Measurements from ENCODE around the gene R3HDM2.
A peak's percentile ranks its signal among the peaks of the same experiment; 100 is the strongest.

R3HDM2 gene

DNA sequence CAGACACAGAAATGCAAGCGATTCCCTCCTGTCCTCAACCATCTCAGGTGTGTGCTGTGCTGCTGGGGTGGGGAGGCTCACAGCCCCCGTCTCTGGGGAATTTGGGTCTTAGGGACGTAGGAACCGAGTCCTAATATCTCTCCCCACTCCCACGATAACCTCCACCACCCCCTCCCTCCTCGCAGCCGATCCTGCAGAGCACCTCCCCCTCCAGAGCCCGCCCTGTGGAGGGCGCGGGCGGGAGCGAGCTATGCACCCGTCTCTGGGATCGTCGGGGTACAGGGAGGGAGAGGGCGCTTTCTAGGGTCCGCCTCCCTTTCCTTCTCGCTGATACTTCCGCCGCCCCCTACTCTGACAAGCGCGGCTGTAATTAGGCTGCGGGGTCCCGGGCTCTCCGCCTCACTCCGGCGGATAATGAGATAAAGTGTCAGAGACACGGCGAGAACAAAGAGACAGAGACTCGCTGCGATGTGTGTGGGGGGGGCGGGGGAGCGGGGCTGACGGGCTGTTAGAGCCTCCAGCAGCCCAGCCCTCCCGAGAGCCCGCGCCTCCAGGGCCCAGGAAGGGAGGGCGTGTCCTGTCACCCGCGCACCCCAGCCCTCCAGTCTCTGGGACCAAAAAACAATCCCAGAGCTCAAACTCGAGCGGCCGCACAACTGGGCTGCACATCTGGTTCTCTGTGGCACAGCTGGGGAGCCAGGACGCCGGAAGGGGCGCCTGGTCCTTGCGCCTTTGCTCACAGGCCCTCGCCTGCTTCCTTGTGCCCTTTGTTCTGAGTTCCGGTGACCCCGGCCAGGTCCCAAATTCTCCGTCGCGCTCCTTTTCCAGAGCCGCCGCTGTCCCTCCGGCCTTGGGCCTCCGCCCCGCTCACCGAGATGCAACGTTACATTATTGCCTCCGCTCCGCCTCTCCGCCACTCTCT, 192.7 kb downstream of the R3HDM2 start:
- DNase-seq, result peak; percentile 59

DNA sequence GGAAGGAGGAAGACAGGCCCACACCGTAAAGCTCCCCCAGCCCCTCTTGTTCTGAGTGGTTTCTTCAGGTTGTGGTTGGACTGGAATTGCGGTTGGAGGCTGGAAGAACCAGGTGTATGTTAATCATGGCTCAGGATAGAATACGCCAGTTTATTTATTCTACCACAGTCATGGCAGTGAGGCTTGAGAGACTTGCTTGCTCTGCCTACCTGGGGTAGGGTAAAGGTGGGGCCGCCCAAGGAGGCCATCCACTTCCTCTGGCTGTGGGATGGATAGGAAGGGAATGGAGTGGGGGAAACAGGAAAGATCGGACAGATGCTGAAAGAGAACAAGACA, 193.3 kb downstream of the R3HDM2 start:
- no peak for DNase-seq

DNA sequence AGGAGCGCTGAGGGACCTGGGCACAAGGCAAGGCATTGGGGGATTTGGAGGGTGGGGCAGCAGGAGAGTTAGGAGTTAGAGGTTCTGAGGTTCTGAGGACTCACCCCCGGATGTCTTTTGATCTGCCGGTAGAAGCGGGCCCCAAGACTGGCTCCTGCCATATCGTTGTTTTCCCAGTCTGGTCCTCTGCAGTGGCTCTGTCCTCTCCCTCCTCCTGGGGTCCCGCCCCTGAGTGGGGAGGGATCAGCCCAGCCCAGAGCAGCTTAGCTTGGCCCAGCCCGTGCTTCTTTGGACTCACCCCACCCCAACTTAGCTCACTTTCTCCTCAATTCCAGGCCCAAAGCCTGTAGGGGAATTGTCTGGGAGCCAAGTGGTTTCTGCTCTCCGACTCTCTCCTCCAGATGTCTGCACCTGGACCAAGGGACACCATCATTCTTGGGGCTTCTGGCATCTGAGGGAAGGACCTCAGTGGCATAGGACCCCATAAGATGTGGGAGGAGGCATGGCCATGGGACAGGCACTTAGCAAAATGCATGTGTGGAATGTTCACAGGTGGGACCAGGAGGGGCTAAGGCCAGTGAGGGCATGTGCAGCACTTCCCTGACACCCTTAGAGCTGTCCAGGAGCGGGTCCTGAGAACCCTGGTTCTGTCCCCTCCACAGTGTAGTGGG, 193.8 kb downstream of the R3HDM2 start:
- DNase-seq, result no peak

DNA sequence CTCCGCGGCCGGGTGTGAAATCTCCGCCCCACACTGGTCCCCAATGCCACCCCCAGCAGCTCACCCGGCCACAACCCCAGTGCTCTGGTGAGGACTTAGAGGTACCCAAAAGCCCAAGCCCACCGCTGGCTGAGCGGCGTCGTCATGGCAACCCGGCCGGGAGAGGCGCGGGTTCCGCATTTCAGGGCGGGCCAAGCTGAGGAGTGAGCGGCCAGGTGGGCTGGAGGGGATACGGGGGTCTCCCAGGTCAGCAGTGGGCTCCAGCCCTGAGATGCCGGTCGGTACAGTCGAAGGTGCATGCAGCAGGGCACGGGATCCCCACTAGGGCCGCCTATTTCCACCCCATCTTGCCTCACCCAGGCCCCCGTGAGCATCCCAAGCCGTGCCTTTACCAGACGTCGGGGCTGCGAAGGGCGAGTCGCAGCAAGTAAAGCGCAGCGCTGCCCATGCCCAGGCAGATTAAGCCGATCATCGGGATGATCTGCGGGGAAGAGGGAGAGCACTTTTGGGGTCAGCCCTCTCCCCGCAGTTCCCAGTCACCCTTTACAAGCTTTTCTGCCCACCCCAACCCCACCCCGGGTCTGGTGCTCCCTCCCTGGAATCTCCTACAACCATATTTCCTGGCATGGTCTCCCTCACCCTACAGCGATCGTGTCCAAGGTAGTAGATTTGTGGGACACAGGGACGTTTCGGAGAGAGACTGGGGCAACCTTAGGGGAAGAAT, 194.5 kb downstream of the R3HDM2 start:
- no peak for DNase-seq

DNA sequence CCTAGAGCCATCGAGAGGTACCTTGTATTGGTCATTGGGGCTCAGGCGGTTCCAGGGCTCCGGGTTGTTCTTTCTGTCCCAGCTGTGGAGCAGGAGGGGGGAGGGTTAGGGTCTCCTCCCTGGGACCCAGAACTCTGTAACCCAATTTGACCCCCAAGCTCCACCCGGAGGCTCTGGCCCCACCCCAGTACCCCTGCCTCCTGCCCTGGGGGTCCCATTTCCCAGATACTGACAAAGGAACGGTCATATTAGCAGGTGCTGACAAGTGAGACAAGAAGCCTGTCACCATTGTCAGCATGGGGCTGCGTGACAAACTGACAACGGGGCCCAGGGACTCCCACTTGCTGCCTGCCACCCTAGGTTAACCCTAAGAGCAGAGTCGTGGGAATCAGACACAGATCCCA, 195.1 kb downstream of the R3HDM2 start:
- DNase-seq, result no peak

DNA sequence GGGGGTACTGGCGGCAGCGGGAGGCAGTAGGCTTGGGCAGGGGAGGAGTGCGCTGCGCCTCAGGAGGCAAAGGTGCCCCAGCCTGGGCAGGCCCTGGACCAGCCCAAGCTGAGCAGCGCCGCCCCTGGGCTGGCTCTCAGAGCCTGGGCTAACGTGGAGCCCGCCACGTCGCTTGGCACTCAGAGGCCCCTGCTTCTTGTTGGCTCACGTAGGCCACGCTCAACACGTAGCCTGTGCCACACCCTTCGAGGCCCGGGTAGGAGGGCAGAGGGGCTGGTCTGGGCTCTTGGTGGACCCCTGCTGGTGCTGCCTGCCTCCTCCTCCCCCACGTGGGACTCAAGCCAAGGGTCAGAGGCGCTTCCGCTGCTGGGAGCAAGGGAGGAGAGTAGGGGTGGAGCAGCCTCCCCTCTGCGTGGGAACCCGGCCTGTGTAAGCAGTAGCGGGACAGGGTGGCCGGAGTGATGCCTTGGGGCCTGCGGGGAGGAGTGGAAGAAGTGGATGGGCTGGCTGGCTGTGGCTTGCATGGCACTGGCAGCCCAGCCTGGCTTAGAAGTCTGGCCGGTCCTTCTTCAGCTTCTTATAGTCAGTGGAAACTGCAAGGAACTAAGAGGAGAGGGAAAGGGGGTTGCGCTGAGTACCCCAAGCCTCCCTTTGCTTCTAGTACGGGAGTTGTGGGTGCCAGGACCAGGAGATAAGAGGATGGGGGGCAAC, 195.7 kb downstream of the R3HDM2 start:
- DNase-seq, result no peak

DNA sequence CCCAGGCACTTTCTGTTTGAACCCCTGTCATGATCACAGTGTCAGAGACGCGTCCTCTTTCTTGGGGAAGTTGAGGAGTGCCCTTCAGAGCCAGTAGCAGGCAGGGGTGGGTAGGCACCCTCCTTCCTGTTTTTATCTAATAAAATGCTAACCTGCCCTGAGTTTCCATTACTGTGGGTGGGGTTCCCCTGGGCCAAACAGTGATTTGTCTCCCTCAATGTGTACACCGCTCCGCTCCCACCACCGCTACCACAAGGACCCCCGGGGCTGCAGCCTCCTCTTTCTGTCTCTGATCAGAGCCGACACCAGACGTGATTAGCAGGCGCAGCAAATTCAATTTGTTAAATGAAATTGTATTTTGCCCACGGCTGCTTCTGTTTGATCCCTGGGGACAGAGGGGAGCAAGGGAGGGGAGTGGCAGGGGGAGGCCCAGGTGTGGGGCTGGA, 196.2 kb downstream of the R3HDM2 start:
- no peak for DNase-seq

DNA sequence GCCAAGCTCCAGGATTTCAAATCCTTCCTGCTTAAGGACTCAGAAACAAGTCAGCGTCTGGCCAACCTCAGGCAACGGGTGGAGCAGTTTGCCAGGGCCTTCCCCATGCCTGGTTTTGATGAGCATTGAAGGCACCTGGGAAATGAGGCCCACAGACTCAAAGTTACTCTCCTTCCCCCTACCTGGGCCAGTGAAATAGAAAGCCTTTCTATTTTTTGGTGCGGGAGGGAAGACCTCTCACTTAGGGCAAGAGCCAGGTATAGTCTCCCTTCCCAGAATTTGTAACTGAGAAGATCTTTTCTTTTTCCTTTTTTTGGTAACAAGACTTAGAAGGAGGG, 196.6 kb downstream of the R3HDM2 start:
- DNase-seq, result no peak

DNA sequence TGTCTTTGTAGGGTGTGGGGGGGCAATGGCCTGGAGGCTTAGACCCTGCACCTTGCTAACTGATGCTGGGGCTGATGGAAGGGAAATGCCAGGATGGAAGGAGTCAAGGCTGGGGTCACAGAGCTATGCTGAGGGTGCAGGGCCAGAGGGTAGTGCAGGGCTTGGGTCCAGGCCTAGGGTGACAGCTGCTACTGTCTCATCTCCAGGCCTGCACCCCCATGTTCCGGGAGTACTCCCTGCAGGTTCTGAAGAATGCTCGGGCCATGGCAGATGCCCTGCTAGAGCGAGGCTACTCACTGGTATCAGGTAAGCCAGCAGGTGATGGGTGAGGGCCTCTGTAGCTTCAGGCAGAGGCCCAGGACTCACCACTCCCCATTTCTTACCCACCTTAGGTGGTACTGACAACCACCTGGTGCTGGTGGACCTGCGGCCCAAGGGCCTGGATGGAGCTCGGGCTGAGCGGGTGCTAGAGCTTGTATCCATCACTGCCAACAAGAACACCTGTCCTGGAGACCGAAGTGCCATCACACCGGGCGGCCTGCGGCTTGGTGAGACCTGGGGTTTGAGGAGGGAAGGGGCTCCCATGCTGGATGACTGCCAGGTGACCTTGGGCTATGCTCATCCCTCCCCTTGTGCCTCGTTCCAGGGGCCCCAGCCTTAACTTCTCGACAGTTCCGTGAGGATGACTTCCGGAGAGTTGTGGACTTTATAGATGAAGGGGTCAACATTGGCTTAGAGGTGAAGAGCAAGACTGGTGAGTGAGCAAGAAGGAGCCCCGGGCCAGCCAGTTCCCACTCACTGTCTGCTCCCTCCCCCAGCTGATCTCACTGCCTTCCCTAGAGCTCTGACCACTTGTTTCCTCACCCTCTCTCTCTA, 197.2 kb downstream of the R3HDM2 start:
- DNase-seq, result no peak

DNA sequence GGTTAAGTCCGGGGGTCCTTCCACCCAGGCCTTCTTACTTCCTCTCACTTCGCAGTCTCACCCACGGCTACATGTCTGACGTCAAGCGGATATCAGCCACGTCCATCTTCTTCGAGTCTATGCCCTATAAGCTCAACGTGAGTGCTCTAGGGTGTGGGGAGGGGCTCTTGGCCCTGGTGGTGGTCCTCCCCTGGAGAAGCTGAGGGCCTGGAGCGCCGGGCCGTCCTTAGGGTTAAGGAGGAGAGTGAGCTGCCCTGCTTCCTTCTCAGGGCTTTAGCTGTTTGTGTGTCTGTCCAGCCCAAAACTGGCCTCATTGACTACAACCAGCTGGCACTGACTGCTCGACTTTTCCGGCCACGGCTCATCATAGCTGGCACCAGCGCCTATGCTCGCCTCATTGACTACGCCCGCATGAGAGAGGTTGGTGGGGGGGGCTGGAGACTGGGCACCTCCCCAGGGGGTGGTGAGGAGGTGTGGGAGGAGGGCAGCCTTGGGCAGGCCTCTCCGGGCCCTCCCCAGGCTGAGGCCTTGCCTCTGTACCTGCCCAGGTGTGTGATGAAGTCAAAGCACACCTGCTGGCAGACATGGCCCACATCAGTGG, 198.6 kb downstream of the R3HDM2 start:
- DNase-seq, result no peak

DNA sequence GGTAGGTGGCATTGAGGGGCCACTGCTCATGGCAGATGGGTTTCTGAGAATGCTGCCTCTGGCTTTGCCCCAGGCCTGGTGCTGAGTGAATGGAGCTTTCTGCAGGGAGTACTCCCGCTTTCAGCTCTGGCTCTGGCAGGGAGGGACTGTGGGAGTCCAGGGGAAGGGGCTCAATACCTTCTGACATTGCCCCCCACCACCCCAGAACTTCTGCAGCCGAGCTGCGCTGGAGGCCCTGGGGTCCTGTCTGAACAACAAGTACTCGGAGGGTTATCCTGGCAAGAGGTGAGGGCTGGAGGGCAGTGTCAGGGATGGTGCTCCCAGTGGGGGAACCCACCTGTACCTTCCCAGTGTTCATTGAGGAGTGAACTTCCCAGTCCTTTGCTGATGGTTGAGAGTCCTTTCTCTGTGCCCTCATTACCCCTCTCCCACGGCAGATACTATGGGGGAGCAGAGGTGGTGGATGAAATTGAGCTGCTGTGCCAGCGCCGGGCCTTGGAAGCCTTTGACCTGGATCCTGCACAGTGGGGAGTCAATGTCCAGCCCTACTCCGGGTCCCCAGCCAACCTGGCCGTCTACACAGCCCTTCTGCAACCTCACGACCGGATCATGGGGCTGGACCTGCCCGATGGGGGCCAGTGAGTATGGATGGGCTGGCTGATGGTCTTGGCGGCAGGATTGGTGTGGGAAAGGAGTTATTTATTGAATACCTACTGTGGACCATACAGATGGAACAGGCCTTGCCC, 199.4 kb downstream of the R3HDM2 start:
- DNase-seq, result no peak

DNA sequence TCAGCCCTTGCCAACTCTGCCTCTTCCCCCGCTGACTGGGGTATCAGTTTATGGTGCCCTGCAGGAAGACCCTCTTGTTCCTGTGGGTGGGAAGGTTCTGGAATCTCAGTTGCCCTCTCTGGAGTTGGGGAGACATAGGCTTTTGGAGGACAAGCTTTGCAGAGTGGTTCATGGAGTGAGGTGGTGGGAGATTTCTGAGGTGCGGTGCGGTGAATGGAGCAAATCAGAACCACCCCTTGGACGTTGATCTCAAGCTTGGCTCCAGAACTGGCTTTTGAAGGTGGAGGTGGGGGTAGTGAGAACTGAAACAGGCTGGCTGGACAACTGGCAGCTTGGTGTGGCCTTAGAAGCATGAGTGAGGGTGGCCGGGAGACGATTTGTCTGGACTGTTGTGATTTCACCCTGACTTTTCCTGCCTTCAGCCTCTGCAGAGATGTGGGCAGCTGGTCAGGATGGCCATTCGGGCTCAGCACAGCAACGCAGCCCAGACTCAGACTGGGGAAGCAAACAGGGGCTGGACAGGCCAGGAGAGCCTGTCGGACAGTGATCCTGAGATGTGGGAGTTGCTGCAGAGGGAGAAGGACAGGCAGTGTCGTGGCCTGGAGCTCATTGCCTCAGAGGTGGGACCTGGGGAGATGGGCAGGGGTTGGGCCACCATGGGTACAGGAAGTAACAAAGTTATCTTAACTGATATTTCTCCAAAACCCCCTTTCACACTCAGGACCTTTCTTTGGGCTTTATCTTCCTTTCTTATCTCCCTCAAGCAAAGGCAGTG, 200.3 kb downstream of the R3HDM2 start:
- DNase-seq, result no peak

DNA sequence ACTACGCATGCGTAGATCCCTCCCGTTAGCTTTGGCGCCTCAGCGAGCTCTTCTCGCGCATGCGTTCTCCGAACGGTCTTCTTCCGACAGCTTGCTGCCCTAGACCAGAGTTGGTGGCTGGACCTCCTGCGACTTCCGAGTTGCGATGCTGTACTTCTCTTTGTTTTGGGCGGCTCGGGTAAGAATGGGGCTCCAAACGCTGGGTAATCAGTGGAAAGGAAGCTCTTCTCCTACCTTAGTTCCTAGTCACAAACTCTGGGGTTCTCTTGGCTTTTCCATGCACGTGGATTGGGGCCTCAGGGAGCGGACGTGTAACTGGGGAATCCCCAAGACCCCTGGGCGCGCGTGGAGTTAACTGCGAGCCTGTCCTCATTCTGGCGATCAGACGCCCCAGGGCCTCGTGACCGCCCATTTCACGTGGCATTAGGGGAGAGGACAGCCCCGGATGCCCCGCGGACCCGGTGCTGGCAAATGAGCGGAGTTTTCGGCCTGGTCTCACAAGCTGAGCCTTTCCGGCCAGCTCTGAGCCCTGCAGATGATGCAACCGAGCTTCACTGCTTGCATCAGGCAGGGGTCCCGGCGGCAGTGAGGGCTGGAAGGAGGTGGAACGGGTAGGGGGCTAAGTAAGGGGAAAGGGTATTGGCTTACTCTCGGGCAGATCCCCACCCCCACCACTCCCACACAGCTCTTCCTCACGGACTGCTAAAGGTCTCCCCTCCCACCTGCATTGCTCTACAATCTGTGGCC, 201.0 kb downstream of the R3HDM2 start, which contains the start of gene SHMT2:
Gene SHMT2, plus strand, starts transcription at position 78 of the 747 bp plus-strand sequence. Its CDS starts 68 bp downstream, at position 146.
- DNase-seq, result peak; percentile 96

DNA sequence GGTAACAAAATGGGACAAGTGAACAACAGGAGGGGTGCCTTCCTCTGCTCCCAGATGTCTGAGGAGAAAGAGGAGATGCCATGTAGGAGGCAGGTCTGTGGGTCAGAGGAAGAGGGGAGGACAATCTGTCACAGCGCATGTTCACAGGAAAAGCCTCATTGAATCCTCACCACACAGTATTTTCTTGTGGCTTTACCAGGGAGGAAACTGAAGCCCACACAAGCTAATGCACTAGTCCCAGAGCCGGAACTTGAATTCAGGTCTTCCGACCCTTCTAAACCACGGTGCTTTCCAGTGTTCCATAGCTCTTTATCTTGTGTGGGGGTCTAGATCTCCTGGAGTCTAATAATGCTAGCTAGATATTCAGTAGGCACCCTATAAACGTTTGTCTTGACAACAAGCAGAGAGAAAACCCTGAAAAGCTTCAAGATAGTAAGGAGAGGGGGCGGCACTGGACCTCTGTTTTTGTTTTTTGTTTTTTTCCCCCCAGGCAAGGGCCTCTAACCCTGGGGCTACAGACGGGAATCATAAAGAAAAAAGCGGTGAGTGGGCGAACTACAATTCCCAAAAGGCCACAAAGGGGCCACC, 201.7 kb downstream of the R3HDM2 start:
- DNase-seq, result no peak

DNA sequence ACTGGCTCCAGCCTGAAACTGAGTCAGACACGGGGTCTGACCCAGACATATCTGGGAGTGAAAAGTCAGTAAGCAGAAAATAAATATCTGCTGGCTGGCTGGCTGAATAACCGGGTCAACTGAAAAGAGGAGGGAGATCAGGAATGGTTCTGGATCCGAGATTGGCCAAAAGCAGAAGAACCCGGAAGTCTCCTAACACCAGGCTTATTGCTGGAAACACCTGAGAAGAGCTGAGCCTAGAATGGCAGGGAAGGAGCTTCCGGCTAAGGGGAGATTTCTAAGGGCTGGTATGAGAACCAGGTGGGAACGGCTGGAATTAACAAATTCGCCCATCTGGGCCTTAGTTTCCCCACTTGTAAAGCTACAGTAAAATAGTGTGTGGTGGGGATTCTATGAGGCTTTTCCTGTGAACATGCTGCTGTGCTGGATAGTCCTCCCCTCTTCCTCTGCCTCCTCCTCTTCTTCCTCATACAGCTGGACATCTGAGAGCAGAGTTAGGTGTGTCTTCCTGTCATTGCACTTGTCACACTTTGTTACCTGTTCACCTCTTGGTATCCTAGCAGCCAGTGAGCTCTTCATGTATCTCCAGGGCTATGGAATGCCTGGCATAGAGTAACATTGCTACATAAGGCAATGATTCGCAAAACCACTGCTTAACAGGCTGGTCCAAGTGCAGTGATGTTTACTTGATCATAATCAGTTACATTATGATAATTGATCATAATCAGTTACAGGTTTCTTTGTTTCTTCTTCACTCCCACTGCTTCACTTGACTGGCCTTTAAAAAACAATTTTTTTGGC, 203.3 kb downstream of the R3HDM2 start:
- no peak for DNase-seq

DNA sequence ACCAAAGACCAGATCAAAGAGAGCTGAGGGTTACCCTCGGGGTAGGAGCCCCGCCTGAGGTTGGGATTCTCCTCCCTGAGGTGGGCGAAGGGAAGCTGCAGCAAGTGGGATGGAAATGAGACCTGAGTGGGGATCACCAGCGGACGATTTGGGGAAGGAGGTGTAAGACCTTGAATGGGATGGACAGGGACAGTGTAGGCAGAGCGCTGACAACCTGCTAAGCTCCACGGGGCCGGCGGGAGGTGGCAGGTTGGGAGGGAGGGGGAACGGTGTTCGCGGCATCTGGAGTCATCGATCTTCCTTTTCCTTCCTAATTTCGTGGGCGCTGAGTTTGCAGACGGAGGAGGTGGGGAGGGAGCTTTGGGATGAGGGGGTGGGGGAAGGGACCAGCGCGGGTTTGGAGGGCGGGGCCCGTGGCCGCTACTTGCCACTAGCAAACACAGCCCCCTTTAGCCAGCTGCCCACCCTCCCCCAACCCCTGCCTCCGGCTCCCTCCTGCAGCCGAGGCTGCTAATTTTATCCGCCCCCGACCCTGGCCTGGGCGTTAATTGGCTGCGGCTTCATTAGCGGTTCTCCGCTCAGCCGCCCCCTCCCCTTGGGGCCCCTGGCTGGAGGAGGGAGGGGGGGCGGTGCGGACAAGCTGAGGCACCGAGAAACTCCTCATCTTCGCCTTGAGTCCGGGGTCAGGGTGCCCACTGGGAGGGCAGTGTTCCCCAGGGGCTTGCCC, 204.1 kb downstream of the R3HDM2 start:
- no peak for DNase-seq

DNA sequence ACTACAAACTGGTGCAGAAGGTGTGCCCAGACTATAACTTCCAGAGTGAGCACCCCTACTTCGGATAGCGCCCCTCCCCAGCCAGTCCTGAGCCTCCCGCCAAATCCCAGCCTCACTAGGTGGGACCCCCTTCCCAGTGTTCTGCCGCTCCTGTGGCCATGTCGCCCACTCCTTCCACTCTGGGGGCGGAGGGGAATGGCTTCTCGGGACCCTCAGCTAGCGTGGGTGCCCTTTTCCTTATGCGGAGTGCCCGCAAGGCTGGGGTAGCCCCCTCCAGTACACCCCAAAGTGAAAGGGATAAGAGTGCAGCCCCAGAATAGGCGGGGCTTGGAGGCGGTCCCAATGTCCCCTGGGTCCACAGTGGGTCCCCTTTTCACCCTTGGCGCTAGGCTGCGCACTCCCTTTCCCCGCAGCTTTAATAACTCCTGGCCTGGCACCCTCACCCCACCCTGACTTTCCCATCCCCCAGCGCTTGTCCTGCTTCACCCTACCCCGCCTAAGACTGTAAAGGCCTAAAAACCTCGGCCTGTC, 205.1 kb downstream of the R3HDM2 start:
- no peak for DNase-seq

All from CD4-positive, alpha-beta T cell treated with Interleukin-6 for 4 hours (primary cell).